ENCODE data around the gene DCAF6.

DNA sequence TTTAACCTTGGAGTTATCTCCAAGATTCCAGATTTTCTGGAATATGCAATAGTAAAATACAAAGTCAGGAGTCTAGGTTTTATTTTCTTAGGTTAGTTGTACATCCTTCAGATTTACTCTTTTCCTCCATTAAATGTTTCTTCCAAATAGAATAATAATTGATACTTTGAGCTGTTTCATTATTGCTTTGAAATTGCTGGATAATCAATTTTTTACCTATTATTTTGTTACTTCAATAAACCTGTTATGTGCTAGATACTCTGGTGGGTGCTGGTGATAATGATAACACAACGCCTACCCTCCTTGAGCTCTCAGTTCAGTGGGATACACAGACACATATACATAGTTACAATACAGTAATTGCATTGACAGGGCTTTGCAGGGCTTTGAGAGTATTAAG lies 120.9 kb downstream of the DCAF6 start:
- TF ChIP-seq CTCF (IDR thresholded peaks at IDR 0.05; ENCODE audit: low read depth, low read length): no peak
- TF ChIP-seq EZH2phosphoT487 (IDR thresholded peaks at IDR 0.05; ENCODE audit: low read depth): no peak
